HepG2 (cell line): ENCODE data around the gene TTC31. TPM values are rescaled to one million over a fixed set of nuclear protein-coding genes. Genes with fewer than 3 reads are reported as not detected.

Source experiments
- AHR ChIP-seq: IDR thresholded peaks from 2 replicates; pipeline ENCODE4 v1.6.1; 2018; ENCODE audit warnings: missing genetic modification reagents, missing compliant biosample characterization
- ATF7-NPFF ChIP-seq: sonication (generic); formaldehyde crosslinking; IDR thresholded peaks from 2 replicates; pipeline ENCODE4 v1.8.1; 2023; ENCODE audit warnings: mild to moderate bottlenecking, low read depth, missing genetic modification reagents, moderate library complexity
- BRCA1 ChIP-seq: sonication (generic); formaldehyde crosslinking; IDR thresholded peaks from 2 replicates; pipeline ENCODE4 v1.4.0; 2020; ENCODE audit warnings: missing genetic modification reagents
- CEBPB ChIP-seq: IDR thresholded peaks from 2 replicates; pipeline ENCODE4 v1.6.1; 2011; ENCODE audit warnings: low read depth, low read length, improper control_type of control experiment, borderline replicate concordance
- CENPT ChIP-seq: sonication (generic); formaldehyde crosslinking; IDR thresholded peaks from 2 replicates; pipeline ENCODE4 v1.8.0; 2022; ENCODE audit warnings: low read depth, mild to moderate bottlenecking, moderate library complexity, missing genetic modification reagents
- CREB1 ChIP-seq, 2 experiments: fragments of 450-650 bp in 1 of 2; IDR thresholded peaks; 2 replicates each; pipeline ENCODE4 v1.6.1; 2016 to 2017; ENCODE audit warnings: control low read depth in 1 of 2, mild to moderate bottlenecking in 1 of 2, missing compliant biosample characterization in 1 of 2, missing genetic modification characterization in 1 of 2
- DNMT1 ChIP-seq: sonication (generic); formaldehyde crosslinking; IDR thresholded peaks from 2 replicates; pipeline ENCODE4 v1.5.1; 2020; ENCODE audit warnings: mild to moderate bottlenecking, missing genetic modification reagents
- ESRRA ChIP-seq: sonication (generic); formaldehyde crosslinking; IDR thresholded peaks from 2 replicates; pipeline ENCODE4 v1.5.1; 2020; ENCODE audit warnings: mild to moderate bottlenecking, low read depth, missing genetic modification reagents
- ISX ChIP-seq: sonication (generic); formaldehyde crosslinking; conservative IDR thresholded peaks from 2 replicates; pipeline ENCODE4 v1.5.0; 2020; ENCODE audit warnings: missing genetic modification reagents
- MAFG ChIP-seq: sonication (generic); formaldehyde crosslinking; IDR thresholded peaks from 2 replicates; pipeline ENCODE4 v1.5.1; 2020; ENCODE audit warnings: mild to moderate bottlenecking, missing genetic modification reagents
- PAX8 ChIP-seq: sonication (generic); formaldehyde crosslinking; IDR thresholded peaks from 2 replicates; pipeline ENCODE4 v1.8.0; 2022; ENCODE audit warnings: mild to moderate bottlenecking, missing genetic modification reagents, borderline replicate concordance
- POLR2G ChIP-seq: fragments of 200-400 bp; formaldehyde crosslinking; IDR thresholded peaks from 2 replicates; pipeline ENCODE4 v1.6.1; 2018; ENCODE audit warnings: mild to moderate bottlenecking, low read depth, low read length, moderate library complexity
- SOX5 ChIP-seq: IDR thresholded peaks from 2 replicates; pipeline ENCODE4 v1.6.1; 2016; ENCODE audit warnings: borderline replicate concordance
- STAG1 ChIP-seq: sonication (generic); formaldehyde crosslinking; IDR thresholded peaks from 2 replicates; pipeline ENCODE4 v1.4.0; 2020; ENCODE audit warnings: missing genetic modification reagents
- ZBTB2 ChIP-seq: sonication (generic); formaldehyde crosslinking; IDR thresholded peaks from 2 replicates; pipeline ENCODE4 v1.8.0; 2022; ENCODE audit warnings: low read depth, missing genetic modification reagents
- ZFP36L2 ChIP-seq: sonication (generic); formaldehyde crosslinking; IDR thresholded peaks from 2 replicates; pipeline ENCODE4 v1.4.0; 2020; ENCODE audit warnings: missing genetic modification reagents
- ZKSCAN1 ChIP-seq: fragments of 150-350 bp; IDR thresholded peaks from 2 replicates; pipeline ENCODE4 v1.6.1; 2014; ENCODE audit warnings: low read length
- ZNF143 ChIP-seq: sonication (generic); formaldehyde crosslinking; IDR thresholded peaks from 2 replicates; pipeline ENCODE4 v1.4.0; 2020; ENCODE audit warnings: missing genetic modification reagents
- ZNF225 ChIP-seq: sonication (generic); formaldehyde crosslinking; IDR thresholded peaks from 2 replicates; pipeline ENCODE4 v1.4.0; 2020; ENCODE audit warnings: mild to moderate bottlenecking, missing genetic modification reagents
- ZNF350 ChIP-seq: sonication (generic); formaldehyde crosslinking; IDR thresholded peaks from 2 replicates; pipeline ENCODE4 v1.4.0; 2020; ENCODE audit warnings: mild to moderate bottlenecking, low read depth, missing genetic modification reagents, borderline replicate concordance
- ZNF512B ChIP-seq: sonication (generic); formaldehyde crosslinking; IDR thresholded peaks from 2 replicates; pipeline ENCODE4 v1.5.1; 2020; ENCODE audit warnings: missing genetic modification reagents, mild to moderate bottlenecking, borderline replicate concordance
- ZNF639 ChIP-seq: conservative IDR thresholded peaks from 2 replicates; pipeline ENCODE4 v1.6.1; 2018; ENCODE audit warnings: missing genetic modification reagents
- ZNF709 ChIP-seq: sonication (generic); formaldehyde crosslinking; IDR thresholded peaks from 2 replicates; pipeline ENCODE4 v1.5.0; 2020; ENCODE audit warnings: mild to moderate bottlenecking, missing genetic modification reagents
- ZNF746 ChIP-seq: sonication (generic); formaldehyde crosslinking; IDR thresholded peaks from 2 replicates; pipeline ENCODE4 v1.8.0; 2022; ENCODE audit warnings: mild to moderate bottlenecking, missing genetic modification reagents
- ZNF75D ChIP-seq: sonication (generic); formaldehyde crosslinking; IDR thresholded peaks from 2 replicates; pipeline ENCODE4 v1.8.1; 2023; ENCODE audit warnings: missing genetic modification reagents, mild to moderate bottlenecking, borderline replicate concordance
- ZNF766 ChIP-seq: sonication (generic); formaldehyde crosslinking; IDR thresholded peaks from 2 replicates; pipeline ENCODE4 v1.5.0; 2020; ENCODE audit warnings: missing genetic modification reagents, borderline replicate concordance
- ZNF777 ChIP-seq: sonication (generic); formaldehyde crosslinking; IDR thresholded peaks from 2 replicates; pipeline ENCODE4 v1.4.0; 2020; ENCODE audit warnings: missing genetic modification reagents
- polyA plus RNA-seq, 8 experiments: library from polyadenylated mRNA; depleted of rRNA in 3 of 8; stranded (reverse) in 7 of 8; unstranded in 1 of 8; fragments of >200 nt; fragmentation: Illumina TruSeq in 4 of 8; extraction: Trizol in 4 of 8; gene quantifications; 2 replicates each; pipeline versions ENCODE4 v1.2.1 to v1.2.3, GENCODE V29; 2011 to 2016; ENCODE audit warnings: low read depth in 4 of 8, missing spikeins in 1 of 8, mixed read lengths in 1 of 8; ENCODE audit not compliant: insufficient read depth in 1 of 8
- total RNA-seq, 5 experiments: library from RNA; depleted of rRNA; stranded (reverse); fragments of >200 nt; fragmentation: Illumina TruSeq; extraction: Trizol; gene quantifications; 2 replicates each; pipeline ENCODE4 v1.2.3, GENCODE V29; 2016; ENCODE audit warnings: low read depth in 1 of 5

Gene TTC31
- total and polyA plus RNA-seq, 2 of the 13 experiments (the other 11 are each of a cell fraction or from before 2014, with no cell fraction given) = 28.3 to 39.5 TPM

- no peak for TF ChIP-seq ZNF512B (CRISPR knock-in tag)
- TF ChIP-seq SOX5 (CRISPR knock-in tag) = peak; percentile 75; the same call in 1 of the 2 replicates
- TF ChIP-seq ZNF225 (CRISPR knock-in tag) = no peak
- no peak; the same call in 1 of the 2 replicates for TF ChIP-seq ZKSCAN1
- no peak for TF ChIP-seq BRCA1 (CRISPR knock-in tag)
- TF ChIP-seq ZBTB2 = peak; percentile 86
- TF ChIP-seq ZNF777 (CRISPR knock-in tag) = no peak; the same call in 1 of the 2 replicates
- no peak for TF ChIP-seq CENPT (CRISPR knock-in tag)
- TF ChIP-seq MAFG (CRISPR knock-in tag) = no peak
- peak; percentile 85; the same call in 1 of the 2 replicates for TF ChIP-seq ESRRA (CRISPR knock-in tag)
- no peak for TF ChIP-seq CEBPB
- no peak; the same call in 1 of the 2 replicates for TF ChIP-seq ZNF766 (CRISPR knock-in tag)
- TF ChIP-seq STAG1 = peak; percentile 16; the same call in 1 of the 2 replicates
- no peak for TF ChIP-seq ATF7-NPFF (CRISPR knock-in tag)
- TF ChIP-seq ZNF143 (CRISPR knock-in tag) = peak; percentile 74
- no peak for TF ChIP-seq PAX8 (CRISPR knock-in tag)
- TF ChIP-seq DNMT1 (CRISPR knock-in tag) = no peak; the same call in 1 of the 2 replicates
- TF ChIP-seq ZNF746 (CRISPR knock-in tag) = peak; percentile 72
- no peak for TF ChIP-seq ZNF709 (CRISPR knock-in tag)
- TF ChIP-seq ZFP36L2 (CRISPR knock-in tag) = no peak
- TF ChIP-seq ZNF639 (CRISPR knock-in tag) = peak; percentile 64; the same call in 1 of the 2 replicates
- TF ChIP-seq ZNF75D (CRISPR knock-in tag) = no peak
- peak; percentile 96 for TF ChIP-seq POLR2G
- TF ChIP-seq ZNF350 (CRISPR knock-in tag) = 0 out of 2 replicates have a peak, but pooled peaks have one; percentile 49
- TF ChIP-seq ISX (CRISPR knock-in tag) = no peak
- no peak for TF ChIP-seq CREB1 (IDR thresholded peaks at IDR 0.05)
- TF ChIP-seq CREB1 (CRISPR knock-in tag; IDR thresholded peaks at IDR 0.05) = no peak
- peak; percentile 49; the same call in 1 of the 2 replicates for TF ChIP-seq AHR (CRISPR knock-in tag)
These were observed 19.4 kb downstream of the TTC31 start (continued) for GRCh38 chr2:74502147-74502719.
